GM12873 (cell line): Measurements from ENCODE around the gene ZBTB40.

Source experiments
- CTCF ChIP-seq: IDR thresholded peaks from 2 replicates; pipeline ENCODE4 v1.5.1; 2012; ENCODE audit warnings: low read depth, mild to moderate bottlenecking, moderate library complexity, low read length, control low read depth; ENCODE audit not compliant: insufficient read depth; ENCODE audit errors: missing control alignments

Gene ZBTB40

DNA sequence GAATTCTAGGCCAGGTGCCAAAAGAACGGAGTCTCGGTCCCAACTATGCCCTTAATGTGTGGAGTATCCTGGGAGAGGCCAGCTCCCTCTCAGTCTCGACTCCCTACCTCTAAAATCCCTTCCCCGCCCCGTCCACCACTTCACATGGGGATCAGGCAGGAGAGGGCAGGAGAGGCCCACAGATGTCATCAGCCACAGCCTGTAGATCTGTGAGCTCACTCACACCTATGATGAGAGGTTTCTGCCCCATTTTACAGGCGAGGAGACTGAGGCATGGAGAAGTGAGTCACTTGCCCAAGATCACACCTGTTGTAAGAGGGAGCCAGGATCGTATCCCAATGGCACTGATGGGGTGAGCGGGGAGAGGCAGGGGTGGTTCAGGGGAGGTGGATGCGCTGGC, 91.2 kb downstream of the ZBTB40 start:
- no peak for TF ChIP-seq CTCF

GRCh38 chr1:22543679-22544078, 92.0 kb downstream of the ZBTB40 start:
- no peak for TF ChIP-seq CTCF

DNA sequence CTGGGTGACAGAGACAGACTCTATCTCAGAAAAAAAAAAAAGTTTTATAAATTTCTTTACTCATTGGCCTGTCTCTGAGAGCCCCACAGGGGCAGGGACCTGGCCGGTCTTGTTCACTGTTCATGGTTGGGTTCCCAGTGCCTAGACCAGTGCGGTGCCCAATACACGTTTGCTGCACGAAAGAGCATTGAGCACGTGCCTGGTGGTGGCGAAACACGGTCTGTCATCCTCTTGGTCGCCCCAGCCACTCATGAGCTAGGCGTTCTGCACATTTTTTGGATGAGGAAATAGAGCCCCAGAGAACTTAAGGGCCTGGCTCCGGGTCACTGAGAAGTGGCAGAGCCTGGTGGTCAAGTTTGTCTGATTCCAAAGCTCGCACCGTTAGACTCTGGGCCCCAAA, 93.0 kb downstream of the ZBTB40 start:
- no peak for TF ChIP-seq CTCF

GRCh38 chr1:22545141-22545540, 93.5 kb downstream of the ZBTB40 start:
- TF ChIP-seq CTCF = no peak

DNA sequence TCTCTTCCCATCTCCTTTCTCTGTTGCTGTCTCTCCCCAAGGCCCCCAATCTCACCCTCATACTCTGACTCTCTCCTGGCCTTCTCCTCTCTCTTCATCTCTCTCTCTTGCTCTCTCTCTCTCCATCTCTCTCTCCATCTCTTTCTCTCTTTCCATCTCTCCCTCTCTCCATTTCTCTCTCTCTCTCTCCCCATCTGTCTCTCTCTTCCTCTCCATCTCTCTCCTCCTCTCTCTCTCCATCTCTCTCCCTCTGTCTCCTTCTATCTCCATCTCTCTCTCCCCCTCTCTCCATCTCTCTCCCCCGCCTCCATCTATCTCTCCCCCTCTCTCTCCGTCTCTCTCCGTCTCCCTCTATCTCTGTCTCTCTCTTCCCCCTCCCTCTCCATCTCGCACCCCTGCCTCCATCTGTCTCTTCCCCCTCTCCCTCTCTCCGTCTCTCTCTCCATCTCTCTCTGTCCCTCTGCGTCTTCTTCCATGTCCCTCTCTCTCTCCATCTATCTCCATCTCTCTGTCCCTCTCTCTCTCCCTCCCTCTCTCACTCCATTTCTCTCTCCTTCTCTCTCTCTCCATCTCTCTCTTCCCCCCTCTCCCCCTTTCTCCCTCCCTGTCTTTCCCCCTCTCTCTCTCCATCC, 95.7 kb downstream of the ZBTB40 start:
- TF ChIP-seq CTCF = no peak

DNA sequence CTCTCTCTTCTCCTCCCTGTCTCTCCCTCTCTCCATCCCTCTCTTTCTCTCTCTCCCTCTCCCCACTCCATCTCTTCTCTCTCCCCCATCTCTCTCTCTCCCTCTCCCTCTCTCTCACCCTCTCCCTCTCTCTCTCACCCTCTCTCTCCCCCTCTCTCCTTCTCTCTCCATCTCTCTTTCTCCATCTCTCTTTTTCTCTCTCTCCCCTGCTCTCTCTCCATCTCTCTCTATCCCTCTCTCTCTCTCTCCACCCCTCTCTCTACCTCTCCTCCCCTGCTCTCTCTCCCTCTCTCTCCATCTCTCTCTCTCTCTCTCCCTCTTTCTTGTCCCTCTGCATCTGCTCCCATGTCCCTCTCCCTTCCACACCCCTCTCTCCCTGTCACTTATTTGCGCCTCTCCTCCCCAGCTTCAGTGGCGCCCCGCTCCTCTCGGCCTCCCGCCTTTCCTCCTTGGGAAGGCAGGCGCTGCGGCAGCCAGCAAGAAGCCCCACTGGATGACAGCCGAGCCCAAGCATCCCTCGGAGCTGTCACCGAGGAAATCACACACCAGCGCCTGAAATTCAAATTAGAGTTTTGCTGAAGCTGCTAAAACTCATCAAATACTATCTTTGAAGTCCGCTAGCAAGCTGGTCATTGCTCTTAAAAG, 96.3 kb downstream of the ZBTB40 start:
- no peak for TF ChIP-seq CTCF

GRCh38 chr1:22550021-22550420, 98.4 kb downstream of the ZBTB40 start:
- TF ChIP-seq CTCF = no peak
